IMR-90 (cell line): ENCODE measurements around the gene STK25. TPM values are rescaled to one million over a fixed set of nuclear protein-coding genes. Genes with fewer than 3 reads are reported as not detected.

Experiments used
- ATAC-seq: fragments of 200-7000 bp; cut with Tn5 transposase; 2 replicates; pipeline ENCODE4 v1.9.1; 2020; ENCODE audit warnings: low read depth, mild to moderate bottlenecking, moderate library complexity
- BruUV-seq: library from RNA; stranded (reverse); fragments of 400-500 nt; replicated peaks from 2 replicates; lab custom pipeline; 2021; lab: Mats Ljungman, UMichigan
- CTCF ChIA-PET: fragments of 300-600 bp; formaldehyde crosslinking; extraction: SDS; loops from one replicate; lab custom pipeline; 2021; ENCODE audit warnings: antibody characterized with exemption; lab: Yijun Ruan, JAX
- POLR2A ChIA-PET: fragments of 300-600 bp; sonication (Branson Sonifier 250); formaldehyde crosslinking; loops from one replicate; lab custom pipeline; 2022; ENCODE audit warnings: antibody characterized with exemption; ENCODE audit not compliant: unreplicated experiment; lab: Charles Lee
- DNase-seq: peaks from one replicate; pipeline ENCODE4 v3.0.0; 2013
- H2AFZ ChIP-seq: replicated peaks from 2 replicates; pipeline ENCODE3; 2013; ENCODE audit warnings: low read length, mild to moderate bottlenecking; ENCODE audit not compliant: poor library complexity
- H2AK5ac ChIP-seq: 2 replicates; pipeline ENCODE4 v1.6.1; 2013; ENCODE audit warnings: low read depth, low read length, inconsistent platforms
- H2AK9ac ChIP-seq: replicated peaks from 2 replicates; pipeline ENCODE3; 2013; ENCODE audit warnings: mild to moderate bottlenecking, low read depth, low read length, moderate library complexity; ENCODE audit not compliant: poor library complexity
- H2BK120ac ChIP-seq: 2 replicates; pipeline ENCODE4 v1.6.1; 2013; ENCODE audit warnings: low read depth, low read length, inconsistent platforms
- H2BK15ac ChIP-seq: 3 replicates; pipeline ENCODE4 v1.6.1; 2013; ENCODE audit warnings: low read depth, low read length, inconsistent platforms
- H2BK20ac ChIP-seq: 2 replicates; pipeline ENCODE4 v1.6.1; 2013; ENCODE audit warnings: low read depth, mild to moderate bottlenecking, inconsistent platforms, low read length, moderate library complexity
- H2BK5ac ChIP-seq: 2 replicates; pipeline ENCODE4 v1.6.1; 2013; ENCODE audit warnings: mild to moderate bottlenecking, low read depth, low read length, inconsistent platforms; ENCODE audit not compliant: poor library complexity, severe bottlenecking
- H3K14ac ChIP-seq: replicated peaks from 2 replicates; pipeline ENCODE4 v1.6.1; 2013; ENCODE audit warnings: low read depth, low read length, inconsistent platforms
- H3K18ac ChIP-seq: 2 replicates; pipeline ENCODE4 v1.6.1; 2013; ENCODE audit warnings: low read depth, low read length, control low read depth
- H3K23ac ChIP-seq: 2 replicates; pipeline ENCODE4 v1.6.1; 2013; ENCODE audit warnings: low read depth, low read length, inconsistent platforms
- H3K27ac ChIP-seq: 2 replicates; pipeline ENCODE4 v1.5.1; 2013; ENCODE audit warnings: mild to moderate bottlenecking, control low read depth, low read length; ENCODE audit not compliant: insufficient read depth
- H3K27me3 ChIP-seq: 2 replicates; pipeline ENCODE4 v1.6.1; 2013; ENCODE audit warnings: low read length; ENCODE audit not compliant: control insufficient read depth, insufficient read depth
- H3K36me3 ChIP-seq: 2 replicates; pipeline ENCODE4 v1.6.1; 2013; ENCODE audit warnings: low read length, mixed read lengths; ENCODE audit not compliant: control insufficient read depth, insufficient read depth
- H3K4ac ChIP-seq: 2 replicates; pipeline ENCODE4 v1.6.1; 2013; ENCODE audit warnings: low read depth, low read length, inconsistent platforms
- H3K4me1 ChIP-seq: 2 replicates; pipeline ENCODE4 v1.6.1; 2013; ENCODE audit warnings: low read length, mixed read lengths; ENCODE audit not compliant: control insufficient read depth, insufficient read depth
- H3K4me2 ChIP-seq: 2 replicates; pipeline ENCODE4 v1.6.1; 2013; ENCODE audit warnings: low read depth, mild to moderate bottlenecking, control low read depth, low read length, moderate library complexity
- H3K4me3 ChIP-seq: 2 replicates; pipeline ENCODE4 v1.5.1; 2013; ENCODE audit warnings: low read depth, mild to moderate bottlenecking, control low read depth, low read length, moderate library complexity; ENCODE audit not compliant: insufficient read depth
- H3K56ac ChIP-seq: 2 replicates; pipeline ENCODE4 v1.6.1; 2013; ENCODE audit warnings: low read length, inconsistent platforms; ENCODE audit not compliant: insufficient read depth; ENCODE audit errors: extremely low read depth
- H3K79me1 ChIP-seq, 2 experiments: 2 replicates each; pipeline ENCODE4 v1.6.1; 2013; ENCODE audit warnings: low read length in 2 of 2, inconsistent platforms in 1 of 2, low read depth in 1 of 2
- H3K9ac ChIP-seq: 2 replicates; pipeline ENCODE4 v1.6.1; 2013; ENCODE audit warnings: low read depth, low read length, control low read depth
- H3K9me1 ChIP-seq: 2 replicates; pipeline ENCODE4 v1.6.1; 2013; ENCODE audit warnings: low read length, inconsistent platforms; ENCODE audit not compliant: insufficient read depth
- H3K9me3 ChIP-seq: 2 replicates; pipeline ENCODE4 v1.6.1; 2013; ENCODE audit warnings: low read length; ENCODE audit not compliant: control insufficient read depth, insufficient read depth
- H4K20me1 ChIP-seq: 2 replicates; pipeline ENCODE4 v1.6.1; 2013; ENCODE audit warnings: low read length, inconsistent platforms; ENCODE audit not compliant: insufficient read depth
- H4K5ac ChIP-seq: 2 replicates; pipeline ENCODE4 v1.6.1; 2013; ENCODE audit warnings: mild to moderate bottlenecking, low read depth, low read length, control low read depth
- H4K8ac ChIP-seq, 2 experiments: 2 replicates each; pipeline ENCODE4 v1.6.1; 2013; ENCODE audit warnings: low read depth in 2 of 2, low read length in 2 of 2, control low read depth in 1 of 2, inconsistent platforms in 1 of 2
- H4K91ac ChIP-seq: 2 replicates; pipeline ENCODE4 v1.6.1; 2013; ENCODE audit warnings: low read depth, low read length, inconsistent platforms; ENCODE audit not compliant: insufficient read depth
- BHLHE40 ChIP-seq: fragments of 150-350 bp; IDR thresholded peaks from 2 replicates; pipeline ENCODE4 v1.6.1; 2016; ENCODE audit warnings: mild to moderate bottlenecking, low read depth, low read length
- CEBPB ChIP-seq: IDR thresholded peaks from 2 replicates; pipeline ENCODE4 v1.6.1; 2012; ENCODE audit warnings: low read depth, low read length, improper control_type of control experiment
- CHD1 ChIP-seq: IDR thresholded peaks from 2 replicates; pipeline ENCODE4 v1.6.1; 2012; ENCODE audit warnings: low read depth, low read length, improper control_type of control experiment
- ELK1 ChIP-seq: fragments of 150-350 bp; IDR thresholded peaks from 2 replicates; pipeline ENCODE4 v1.6.1; 2016; ENCODE audit warnings: low read depth, mild to moderate bottlenecking, low read length, moderate library complexity, borderline replicate concordance
- FOS ChIP-seq: fragments of 150-350 bp; IDR thresholded peaks from 2 replicates; pipeline ENCODE4 v1.6.1; 2016; ENCODE audit warnings: low read depth, low read length
- MAZ ChIP-seq: IDR thresholded peaks from 2 replicates; pipeline ENCODE4 v1.6.1; 2012; ENCODE audit warnings: low read depth, mild to moderate bottlenecking, low read length, improper control_type of control experiment, moderate library complexity, borderline replicate concordance
- MXI1 ChIP-seq: IDR thresholded peaks from 2 replicates; pipeline ENCODE4 v1.6.1; 2012; ENCODE audit warnings: low read depth, mild to moderate bottlenecking, low read length, moderate library complexity, borderline replicate concordance
- NFE2L2 ChIP-seq: fragments of 150-350 bp; IDR thresholded peaks from 2 replicates; pipeline ENCODE4 v1.6.1; 2016; ENCODE audit warnings: low read depth, mild to moderate bottlenecking, low read length
- RAD21 ChIP-seq: IDR thresholded peaks from 2 replicates; pipeline ENCODE4 v1.6.1; 2012; ENCODE audit warnings: low read length, improper control_type of control experiment
- RCOR1 ChIP-seq: IDR thresholded peaks from 2 replicates; pipeline ENCODE4 v1.6.1; 2012; ENCODE audit warnings: mild to moderate bottlenecking, low read length, improper control_type of control experiment; ENCODE audit not compliant: insufficient replicate concordance
- RFX5 ChIP-seq: IDR thresholded peaks from 2 replicates; pipeline ENCODE4 v1.8.0; 2012; ENCODE audit warnings: low read depth, mild to moderate bottlenecking, low read length, moderate library complexity
- SMC3 ChIP-seq: fragments of 150-350 bp; IDR thresholded peaks from 2 replicates; pipeline ENCODE4 v1.6.1; 2016; ENCODE audit warnings: low read depth, mild to moderate bottlenecking, antibody characterized with exemption, low read length, moderate library complexity
- WGBS, 2 experiments: methylation state at CpG; one replicate each; pipeline versions ENCODE4 v1.1.5 to v1.1.7; 2013; ENCODE audit warnings: missing lambda C conversion rate in 2 of 2; ENCODE audit not compliant: insufficient read length in 1 of 2; ENCODE audit errors: extremely low coverage in 2 of 2; 5-methylcytosine and 5-hydroxymethylcytosine counted together
- dilution Hi-C: fragments of 300-500 bp; cut with HindIII; formaldehyde crosslinking; loops from one replicate; pipeline ENCODE4 v1.14.3; 2018; ENCODE audit warnings: low sequenced_read_pairs; ENCODE audit not compliant: unreplicated experiment
- in situ Hi-C: fragments of 300-500 bp; cut with MboI; formaldehyde crosslinking; loops from 3 replicates; pipeline ENCODE4 v1.14.3; 2019; ENCODE audit warnings: low sequenced_read_pairs, inconsistent platforms, mixed read lengths
- intact Hi-C: fragments of 100-400 bp; cut with micrococcal nuclease; formaldehyde crosslinking; loops from 2 replicates; pipeline ENCODE4 v1.10.0; 2022
- polyA plus RNA-seq, 3 experiments: library from polyadenylated mRNA; depleted of rRNA; stranded (reverse); fragments of >200 nt; gene quantifications; 2 replicates each; pipeline ENCODE4 v1.2.3, GENCODE V29; 2012; ENCODE audit warnings: low replicate concordance in 1 of 3
- total RNA-seq: library from RNA; depleted of rRNA; stranded (reverse); fragments of >200 nt; gene quantifications from 2 replicates; pipeline ENCODE4 v1.2.3, GENCODE V29; 2012
- TF ChIP-seq, protein P1 (sequence below): conservative IDR thresholded peaks from 2 replicates; pipeline ENCODE4 v1.5.1; 2012; ENCODE audit warnings: mild to moderate bottlenecking, low read depth, low read length, improper control_type of control experiment

The STK25 gene
- total and polyA plus RNA-seq, 2 of the 4 experiments (the other 2 are of a cell fraction) = 258 to 392 TPM

DNA sequence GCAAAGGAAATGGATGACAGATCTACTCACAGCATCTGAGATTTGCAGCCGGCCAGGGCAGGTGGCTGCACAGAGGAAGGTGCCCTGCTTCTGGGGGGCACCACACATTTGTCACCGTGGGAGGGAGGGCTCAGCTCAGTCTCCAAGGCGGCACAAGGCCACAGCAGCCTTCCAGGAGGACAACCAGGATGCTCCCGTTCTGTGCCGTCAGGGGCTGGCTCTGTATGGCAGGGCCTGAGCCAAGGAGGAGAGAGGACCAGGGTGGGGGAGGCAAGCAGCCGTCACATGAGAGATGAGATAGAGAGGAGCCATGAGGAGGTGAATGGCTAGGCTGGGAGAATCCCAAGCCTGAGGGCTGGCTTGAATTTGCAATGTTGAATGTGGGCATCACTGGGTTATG lies 45.6 kb upstream of the STK25 start (continued):
- TF ChIP-seq, protein P1, sequence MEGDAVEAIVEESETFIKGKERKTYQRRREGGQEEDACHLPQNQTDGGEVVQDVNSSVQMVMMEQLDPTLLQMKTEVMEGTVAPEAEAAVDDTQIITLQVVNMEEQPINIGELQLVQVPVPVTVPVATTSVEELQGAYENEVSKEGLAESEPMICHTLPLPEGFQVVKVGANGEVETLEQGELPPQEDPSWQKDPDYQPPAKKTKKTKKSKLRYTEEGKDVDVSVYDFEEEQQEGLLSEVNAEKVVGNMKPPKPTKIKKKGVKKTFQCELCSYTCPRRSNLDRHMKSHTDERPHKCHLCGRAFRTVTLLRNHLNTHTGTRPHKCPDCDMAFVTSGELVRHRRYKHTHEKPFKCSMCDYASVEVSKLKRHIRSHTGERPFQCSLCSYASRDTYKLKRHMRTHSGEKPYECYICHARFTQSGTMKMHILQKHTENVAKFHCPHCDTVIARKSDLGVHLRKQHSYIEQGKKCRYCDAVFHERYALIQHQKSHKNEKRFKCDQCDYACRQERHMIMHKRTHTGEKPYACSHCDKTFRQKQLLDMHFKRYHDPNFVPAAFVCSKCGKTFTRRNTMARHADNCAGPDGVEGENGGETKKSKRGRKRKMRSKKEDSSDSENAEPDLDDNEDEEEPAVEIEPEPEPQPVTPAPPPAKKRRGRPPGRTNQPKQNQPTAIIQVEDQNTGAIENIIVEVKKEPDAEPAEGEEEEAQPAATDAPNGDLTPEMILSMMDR = no peak

- Histone ChIP-seq H3K4me2 (no peak overlapping the region), H3K9me3 (no peaks in the 10 kb centered on the region), H4K20me1 (peaks cover 3% of the 10 kb centered on the region; the same call in 1 of the 2 replicates), H3K56ac (no peak overlapping the region), H3K36me3 (no peaks in the 10 kb centered on the region), H3K23ac (no peak overlapping the region), H4K5ac (no peak overlapping the region), H3K4ac (no peak overlapping the region), H2BK15ac (no peak overlapping the region), H3K18ac (no peak overlapping the region), H3K14ac (no peak overlapping the region), H3K27ac (no peak overlapping the region), H2BK5ac (no peak overlapping the region), H3K27me3 (no peaks in the 10 kb centered on the region), H2AFZ (no peak overlapping the region), H2AK9ac (no peak overlapping the region), H2BK20ac (no peak overlapping the region), H4K8ac (no peak overlapping the region), H2BK120ac (no peak overlapping the region), H3K9me1 (peaks cover 9% of the 10 kb centered on the region; the same call in 1 of the 2 replicates), H3K4me3 (no peak overlapping the region), H3K9ac (no peak overlapping the region), H3K79me1 (peaks cover 0 to 7% of the 10 kb centered on the region in 2 experiments; a peak in 2 of 4 replicates), H4K91ac (no peak overlapping the region), H3K4me1 (peaks cover 18% of the 10 kb centered on the region), H2AK5ac (no peak overlapping the region)
- intact Hi-C loops (no loop called here), in situ Hi-C loops (no loop called here), dilution Hi-C loops (no loop called here)
- no TSS peak for BruUV-seq
- WGBS, 2 experiments = 97% methylated on average over 5 of the region's 12 CpGs; no CpG with 5 or more reads in 1 of the 2 experiments
- CTCF ChIA-PET = no interaction called here
- ATAC-seq (no peak), DNase-seq (no peak)
- POLR2A ChIA-PET = no interaction called here
- TF ChIP-seq RFX5 = no peak
- TF ChIP-seq CEBPB = no peak
- no peak for TF ChIP-seq SMC3
- TF ChIP-seq, protein P1 = no peak
- no peak for TF ChIP-seq ELK1
- TF ChIP-seq MAZ = no peak
- no peak for TF ChIP-seq MXI1
- TF ChIP-seq RCOR1 = no peak
- no peak for TF ChIP-seq BHLHE40
- TF ChIP-seq CHD1 = no peak
- TF ChIP-seq FOS = no peak
- TF ChIP-seq RAD21 = no peak
- TF ChIP-seq NFE2L2 = no peak
Measured at GRCh38 chr2:241553512-241553830, 45.1 kb upstream of the STK25 start.
